Stimulated activated CD8-positive, alpha-beta memory T cell treated with anti-CD3 and anti-CD28 coated beads, Interleukin-12 subunit alpha, Interleukin-12 subunit beta, amount 100 ng/mL, for 24 hours (primary cell): ENCODE data around the gene MSLN.
"Not testable (repeated sequence)": the region's sequence is repeated elsewhere in the genome, so short reads cannot be mapped to it uniquely, and the experiment has no call there.

Experiments
- DNase-seq: peaks from one replicate; pipeline ENCODE4 v3.0.0-alpha.2; 2020; ENCODE audit errors: extremely low read depth

Gene MSLN

DNA sequence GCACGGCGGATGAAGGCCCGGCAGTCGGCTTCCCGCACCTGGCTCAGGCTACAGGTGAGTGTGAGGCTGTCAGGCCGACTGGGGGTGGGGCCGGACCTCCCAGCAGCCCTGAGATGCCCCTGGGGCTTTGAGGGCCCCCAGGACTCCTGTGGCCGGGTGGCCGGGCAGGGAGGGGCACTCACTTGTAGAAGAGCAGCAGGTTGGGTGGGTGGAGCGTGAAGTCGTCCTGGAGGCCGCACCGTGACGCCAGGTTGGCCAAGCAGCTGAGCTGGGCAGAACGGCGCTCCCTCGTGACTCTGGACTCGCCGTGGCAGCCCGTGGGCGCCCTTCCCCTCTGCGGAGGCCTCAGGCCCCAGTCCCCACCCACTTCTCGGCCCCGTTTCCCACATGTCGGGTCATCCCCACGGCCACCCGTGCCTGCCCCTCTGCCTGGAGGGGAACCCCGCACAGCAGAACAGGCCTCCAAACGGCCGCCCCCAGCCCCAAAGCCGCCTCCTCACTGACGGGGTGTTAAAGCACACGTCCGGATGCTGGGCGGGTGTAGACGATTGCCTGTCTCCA, 14.8 kb downstream of the MSLN start:
- no peak for DNase-seq

- DNase-seq, result not testable (repeated sequence)
These were observed 15.8 kb downstream of the MSLN start for GRCh38 chr16:776298-776697.

DNA sequence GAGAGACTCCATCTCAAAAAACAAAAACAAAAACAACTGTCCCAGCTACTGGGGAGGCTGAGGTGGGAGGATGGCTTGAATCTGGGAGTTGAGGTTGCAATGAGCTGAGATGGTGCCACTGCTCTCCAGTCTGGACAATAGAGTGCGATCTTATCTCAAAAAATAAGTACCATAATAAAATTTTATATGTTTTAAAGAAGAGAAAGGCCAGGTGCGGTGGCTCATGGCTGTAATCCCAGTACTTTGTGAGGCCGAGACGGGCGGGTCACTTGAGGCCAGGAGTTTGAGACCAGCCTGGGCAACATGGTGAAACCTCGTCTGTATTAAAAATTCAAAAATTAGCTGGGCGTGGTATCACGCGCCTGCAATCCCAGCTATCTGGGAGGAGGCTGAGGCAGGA, 16.3 kb downstream of the MSLN start:
- DNase-seq, result no peak

GRCh38 chr16:777826-778225, 17.3 kb downstream of the MSLN start:
- no peak for DNase-seq

GRCh38 chr16:778447-778846, 17.9 kb downstream of the MSLN start:
- DNase-seq, result no peak

- DNase-seq, result no peak
These were observed 18.5 kb downstream of the MSLN start for GRCh38 chr16:778909-779527.

- no peak for DNase-seq
These were observed 19.0 kb downstream of the MSLN start for GRCh38 chr16:779561-779960.

GRCh38 chr16:780296-780695, 19.8 kb downstream of the MSLN start:
- no peak for DNase-seq

DNA sequence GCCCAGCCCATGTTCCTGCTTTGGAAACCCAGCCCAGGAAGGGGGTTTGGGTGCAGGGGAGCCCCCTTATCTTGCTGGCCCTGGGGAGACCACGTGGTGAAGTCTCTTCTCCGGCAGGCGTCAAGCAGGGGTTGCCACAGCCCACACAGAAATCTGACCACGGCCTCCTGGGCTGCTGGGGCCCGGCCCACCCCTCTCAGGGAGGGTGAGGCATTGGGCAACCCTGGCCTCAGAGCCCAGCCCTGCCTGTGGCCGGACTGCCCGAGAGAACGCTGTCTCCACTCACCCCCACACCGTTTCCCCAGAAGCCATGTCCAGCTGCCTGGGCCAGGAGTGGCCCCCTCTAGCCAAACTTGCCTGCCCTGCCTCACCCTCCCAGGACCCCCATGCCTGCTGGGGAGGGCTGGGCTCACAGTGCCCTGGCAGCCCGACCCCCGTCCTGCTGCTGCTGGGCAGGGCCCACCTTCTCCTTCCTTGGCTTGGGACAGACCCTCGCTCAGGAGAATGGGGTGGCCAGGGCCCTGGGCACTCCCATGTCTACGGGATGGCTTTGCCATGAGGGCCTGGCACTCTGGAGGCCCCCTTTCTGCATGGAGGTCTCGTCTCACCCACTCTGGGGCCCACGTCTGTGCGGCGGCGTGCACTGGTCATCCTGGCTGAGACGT, 20.9 kb downstream of the MSLN start:
- DNase-seq, result no peak

- DNase-seq, result no peak
These were observed 21.7 kb downstream of the MSLN start for GRCh38 chr16:782258-782657.

DNA sequence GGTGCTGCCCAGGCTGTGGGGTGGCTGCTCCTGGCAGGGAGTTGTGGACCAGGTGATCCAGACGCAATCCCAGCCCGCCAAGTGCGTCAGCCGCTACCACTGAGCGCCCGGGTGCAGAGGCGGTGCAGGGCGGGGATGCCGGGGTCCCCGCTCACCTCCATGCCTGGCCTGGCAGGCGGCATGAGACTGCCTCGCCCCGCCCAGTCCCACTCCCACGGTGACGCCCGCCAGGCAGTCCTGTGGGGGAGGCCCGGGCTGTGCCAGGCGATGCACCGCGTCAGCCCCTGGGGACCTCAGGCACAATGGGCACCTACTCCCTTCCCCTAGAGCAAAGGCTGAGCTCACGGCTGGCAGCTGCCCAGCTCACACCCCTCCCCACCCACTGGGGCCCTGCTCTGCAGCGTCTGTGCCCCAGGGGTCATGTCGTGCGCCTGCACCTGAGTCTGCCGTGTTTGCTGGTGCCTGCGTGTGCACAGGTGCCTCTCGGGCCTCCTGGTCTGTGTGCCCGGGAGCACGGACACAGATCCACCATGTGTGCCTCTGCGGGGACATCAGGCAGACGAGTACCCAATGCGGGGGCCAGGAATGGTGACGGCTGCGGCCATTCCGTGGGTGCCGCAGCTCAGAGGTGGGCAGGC, 22.4 kb downstream of the MSLN start:
- no peak for DNase-seq

GRCh38 chr16:783404-784161, 23.0 kb downstream of the MSLN start:
- DNase-seq, result no peak

DNA sequence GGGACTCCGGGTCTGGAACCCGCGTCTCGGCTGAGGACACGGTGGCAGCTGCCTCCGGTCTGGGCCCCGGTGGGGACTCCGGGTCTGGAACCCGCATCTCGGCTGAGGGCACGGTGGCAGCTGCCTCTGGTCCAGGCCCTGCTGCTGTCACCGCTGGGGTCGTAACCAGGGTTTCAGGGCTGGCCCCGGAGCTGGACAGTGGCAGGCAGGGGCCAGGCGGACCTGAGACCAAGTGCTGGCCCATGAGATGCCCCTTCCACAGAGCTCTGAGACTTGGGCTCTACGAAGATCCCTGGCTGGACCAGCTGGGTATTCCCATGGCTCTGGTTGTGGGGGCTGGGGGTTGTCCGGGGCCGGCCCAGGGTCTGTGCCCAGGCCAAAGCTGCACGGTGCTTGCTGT, 23.9 kb downstream of the MSLN start:
- DNase-seq, result no peak

- DNase-seq, result peak; percentile 44
These were observed 25.3 kb downstream of the MSLN start for GRCh38 chr16:785563-786535.

DNA sequence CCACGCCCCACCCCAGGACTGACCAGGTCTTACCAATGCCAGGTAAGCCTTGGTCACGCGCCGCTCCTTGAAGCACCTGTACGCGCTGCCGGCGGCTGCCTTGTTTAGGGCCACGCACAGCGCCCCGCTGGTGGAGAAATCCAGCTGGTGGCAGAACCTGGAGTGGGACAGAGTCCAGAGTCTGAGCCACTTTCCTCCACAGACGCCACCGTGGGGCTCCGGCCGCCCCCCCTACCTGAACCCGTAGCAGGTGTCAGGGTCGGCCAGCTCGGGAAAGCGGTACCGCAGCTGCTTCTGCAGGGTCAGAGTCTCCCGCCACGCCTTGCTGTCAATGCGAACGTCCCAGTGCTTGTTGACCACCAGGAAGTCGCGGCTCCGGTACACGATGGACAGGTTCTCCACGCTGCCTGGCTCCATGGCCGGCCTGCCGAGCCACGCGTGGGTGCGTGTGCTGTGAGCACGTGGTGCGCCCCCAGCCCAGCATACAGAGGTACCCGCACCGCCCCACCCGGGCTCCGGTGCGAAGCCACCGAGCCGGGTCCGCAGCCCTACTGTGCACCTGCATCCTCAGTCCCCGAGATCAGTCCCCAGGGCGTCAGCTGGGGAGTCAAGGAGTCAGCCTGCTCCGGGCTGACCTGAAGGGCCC, 26.9 kb downstream of the MSLN start:
- no peak for DNase-seq

GRCh38 chr16:787978-788398, 27.5 kb downstream of the MSLN start, which contains the start of gene RPUSD1:
TSS of gene RPUSD1 (minus strand) at chr16:788381. CDS start at chr16:787737, 644 bp downstream.
- no peak for DNase-seq

DNA sequence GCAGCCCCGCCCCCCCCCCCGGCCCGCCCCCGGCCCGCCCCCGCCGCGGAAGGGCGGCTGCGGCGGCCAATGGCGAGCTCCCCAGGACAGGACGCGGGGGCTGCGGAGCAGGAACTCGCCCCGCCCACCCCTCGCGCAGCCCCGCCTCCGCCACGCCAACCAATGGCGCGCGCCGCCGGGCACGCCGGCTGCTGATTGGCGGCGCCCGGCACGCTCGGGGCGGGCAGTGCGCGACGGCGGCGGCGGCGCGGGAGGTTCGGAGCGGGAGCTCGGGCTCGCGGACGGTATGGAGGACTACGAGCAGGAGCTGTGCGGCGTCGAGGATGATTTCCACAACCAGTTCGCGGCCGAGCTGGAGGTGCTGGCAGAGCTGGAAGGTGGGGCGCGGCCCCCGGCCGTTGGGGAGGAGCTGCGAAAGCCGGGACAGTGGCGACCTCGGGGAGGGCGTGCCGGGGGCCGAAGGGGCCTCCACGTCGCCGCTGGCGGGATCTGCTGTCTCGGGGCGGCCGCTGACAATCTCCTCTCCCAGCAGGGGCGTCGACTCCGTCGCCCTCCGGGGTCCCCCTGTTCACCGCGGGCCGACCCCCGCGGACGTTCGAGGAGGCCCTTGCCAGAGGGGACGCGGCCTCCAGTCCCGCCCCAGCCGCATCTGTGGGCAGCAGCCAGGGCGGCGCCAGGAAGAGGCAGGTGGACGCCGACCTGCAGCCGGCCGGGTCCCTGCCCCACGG, 28.0 kb downstream of the MSLN start, which contains the start of gene CHTF18:
TSS of gene CHTF18 (plus strand) at position 222 of the 728 bp plus-strand sequence. CDS start at position 287, 65 bp downstream.
- peak; percentile 81 for DNase-seq

DNA sequence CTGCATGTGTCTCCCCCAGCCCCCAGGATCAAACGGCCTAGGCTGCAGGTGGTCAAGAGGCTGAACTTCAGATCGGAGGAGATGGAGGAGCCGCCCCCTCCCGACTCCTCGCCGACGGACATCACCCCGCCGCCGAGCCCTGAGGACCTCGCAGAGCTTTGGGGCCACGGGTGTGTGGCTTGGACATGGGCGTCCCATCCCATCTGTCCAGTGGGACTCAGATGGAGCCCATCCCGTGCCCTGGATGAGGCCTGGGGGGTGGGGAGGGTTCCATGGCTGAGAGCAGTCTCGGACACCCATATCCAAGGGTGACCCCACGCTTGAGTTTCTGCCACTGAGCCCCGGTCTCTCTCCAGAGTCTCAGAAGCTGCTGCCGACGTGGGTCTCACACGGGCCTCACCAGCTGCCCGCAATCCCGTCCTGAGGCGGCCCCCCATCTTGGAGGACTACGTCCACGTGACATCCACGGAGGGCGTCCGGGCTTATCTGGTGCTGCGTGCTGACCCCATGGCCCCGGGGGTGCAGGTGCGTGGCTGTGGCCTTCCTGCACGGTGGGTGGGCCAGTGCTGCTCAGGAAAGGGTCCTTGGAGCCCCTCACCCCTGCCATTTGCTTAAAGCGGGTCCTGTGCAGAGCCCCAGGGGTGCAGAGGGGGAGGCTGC, 28.8 kb downstream of the MSLN start:
- DNase-seq, result no peak

DNA sequence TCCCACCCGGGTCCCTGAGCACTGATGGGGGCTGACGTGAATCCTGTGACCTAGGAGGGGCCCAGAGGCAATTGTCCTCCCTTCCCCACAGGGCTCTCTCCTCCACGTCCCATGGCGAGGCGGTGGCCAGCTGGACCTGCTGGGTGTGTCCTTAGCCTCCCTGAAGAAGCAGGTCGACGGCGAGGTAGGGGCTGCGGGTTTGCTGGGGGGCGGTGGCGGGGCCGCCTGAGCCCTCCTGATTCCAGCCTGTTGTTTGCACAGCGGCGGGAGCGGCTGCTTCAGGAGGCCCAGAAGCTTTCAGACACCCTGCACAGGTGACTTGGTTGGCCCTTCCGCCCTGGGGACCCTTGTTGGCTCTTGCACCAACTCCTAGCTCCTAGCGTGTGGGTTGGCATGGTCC, 29.6 kb downstream of the MSLN start:
- no peak for DNase-seq
